OCI-LY7 (cell line): ENCODE measurements around the gene SLC6A6.

ENCODE experiments used
- CTCF ChIP-seq: fragments of 200-600 bp; sonication (generic); conservative IDR thresholded peaks from 2 replicates; pipeline ENCODE4 v1.5.1; 2014; ENCODE audit warnings: mild to moderate bottlenecking, antibody characterized with exemption, low read length, moderate library complexity, mixed read lengths
- EZH2phosphoT487 ChIP-seq: fragments of 200-600 bp; sonication (generic); IDR thresholded peaks from 2 replicates; pipeline ENCODE4 v1.6.1; 2018; ENCODE audit warnings: low read depth, borderline replicate concordance, mild to moderate bottlenecking, mixed run types, antibody characterized with exemption, low read length, moderate library complexity, mixed read lengths

- TF ChIP-seq CTCF: no peak
- TF ChIP-seq EZH2phosphoT487: no peak
Measured at GRCh38 chr3:14434498-14435151, 32.2 kb downstream of the SLC6A6 start.
